Retinal pigment epithelial cell (primary cell): ENCODE results near the gene TMEM151A.

Experiments
- DNase-seq: peaks from one replicate; pipeline ENCODE4 v3.0.0-alpha.2; 2010; ENCODE audit warnings: low read depth
- H3K4me3 ChIP-seq: 2 replicates; pipeline ENCODE4 v1.5.1; 2011; ENCODE audit warnings: mild to moderate bottlenecking, low read length, control low read depth, moderate library complexity
- CTCF ChIP-seq: conservative IDR thresholded peaks from 2 replicates; pipeline ENCODE4 v1.5.1; 2011; ENCODE audit warnings: low read depth, low read length, control low read depth, inconsistent platforms

The TMEM151A gene

GRCh38 chr11:66336234-66337102 lies 44.8 kb downstream of the TMEM151A start, which contains the start of gene RIN1:
Gene RIN1 (minus strand): TSS chr11:66336434. CDS start chr11:66336402, 32 bp downstream.
- peak; percentile 29 for TF ChIP-seq CTCF
- DNase-seq, result peak; percentile 48
- peak within 1 kb of the TSS; percentile 56 for H3K4me3 ChIP-seq

- no peak overlapping the region for H3K4me3 ChIP-seq
These were observed 45.6 kb downstream of the TMEM151A start for GRCh38 chr11:66337103-66337899.

GRCh38 chr11:66338276-66339161 lies 46.8 kb downstream of the TMEM151A start:
- no peak for TF ChIP-seq CTCF
- no peak overlapping the region for H3K4me3 ChIP-seq

More at GRCh38 chr11:66337103-66337899, 45.6 kb downstream of the TMEM151A start:
- no peak for TF ChIP-seq CTCF
- no peak for DNase-seq

GRCh38 chr11:66339162-66339675 lies 47.5 kb downstream of the TMEM151A start:
- no peak overlapping the region for H3K4me3 ChIP-seq
- TF ChIP-seq CTCF, result no peak
- DNase-seq, result no peak

More at GRCh38 chr11:66338276-66339161, 46.8 kb downstream of the TMEM151A start:
- DNase-seq, result no peak

- H3K4me3 ChIP-seq, result no peak overlapping the region
- no peak for DNase-seq
- no peak for TF ChIP-seq CTCF
These were observed 48.2 kb downstream of the TMEM151A start for GRCh38 chr11:66339686-66340483.
